ENCODE data around the gene TRPC5OS.

GRCh38 chrX:111874241-111874640 is 1.7 kb upstream of the TRPC5OS start:
- no peak for TF ChIP-seq POLR2AphosphoS5 (IDR thresholded peaks at IDR 0.05)
- TF ChIP-seq, protein P1, sequence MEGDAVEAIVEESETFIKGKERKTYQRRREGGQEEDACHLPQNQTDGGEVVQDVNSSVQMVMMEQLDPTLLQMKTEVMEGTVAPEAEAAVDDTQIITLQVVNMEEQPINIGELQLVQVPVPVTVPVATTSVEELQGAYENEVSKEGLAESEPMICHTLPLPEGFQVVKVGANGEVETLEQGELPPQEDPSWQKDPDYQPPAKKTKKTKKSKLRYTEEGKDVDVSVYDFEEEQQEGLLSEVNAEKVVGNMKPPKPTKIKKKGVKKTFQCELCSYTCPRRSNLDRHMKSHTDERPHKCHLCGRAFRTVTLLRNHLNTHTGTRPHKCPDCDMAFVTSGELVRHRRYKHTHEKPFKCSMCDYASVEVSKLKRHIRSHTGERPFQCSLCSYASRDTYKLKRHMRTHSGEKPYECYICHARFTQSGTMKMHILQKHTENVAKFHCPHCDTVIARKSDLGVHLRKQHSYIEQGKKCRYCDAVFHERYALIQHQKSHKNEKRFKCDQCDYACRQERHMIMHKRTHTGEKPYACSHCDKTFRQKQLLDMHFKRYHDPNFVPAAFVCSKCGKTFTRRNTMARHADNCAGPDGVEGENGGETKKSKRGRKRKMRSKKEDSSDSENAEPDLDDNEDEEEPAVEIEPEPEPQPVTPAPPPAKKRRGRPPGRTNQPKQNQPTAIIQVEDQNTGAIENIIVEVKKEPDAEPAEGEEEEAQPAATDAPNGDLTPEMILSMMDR (IDR thresholded peaks at IDR 0.05) = no peak

Data from transverse colon (tissue), 4 donors.